GM18858 (cell line): Measurements from ENCODE around the gene HAGH.

ENCODE experiments used
- ATAC-seq: cut with Tn5 transposase; IDR thresholded peaks from one replicate; pipeline ENCODE4 v1.9.1; 2021; ENCODE audit not compliant: unreplicated experiment

HAGH gene

DNA sequence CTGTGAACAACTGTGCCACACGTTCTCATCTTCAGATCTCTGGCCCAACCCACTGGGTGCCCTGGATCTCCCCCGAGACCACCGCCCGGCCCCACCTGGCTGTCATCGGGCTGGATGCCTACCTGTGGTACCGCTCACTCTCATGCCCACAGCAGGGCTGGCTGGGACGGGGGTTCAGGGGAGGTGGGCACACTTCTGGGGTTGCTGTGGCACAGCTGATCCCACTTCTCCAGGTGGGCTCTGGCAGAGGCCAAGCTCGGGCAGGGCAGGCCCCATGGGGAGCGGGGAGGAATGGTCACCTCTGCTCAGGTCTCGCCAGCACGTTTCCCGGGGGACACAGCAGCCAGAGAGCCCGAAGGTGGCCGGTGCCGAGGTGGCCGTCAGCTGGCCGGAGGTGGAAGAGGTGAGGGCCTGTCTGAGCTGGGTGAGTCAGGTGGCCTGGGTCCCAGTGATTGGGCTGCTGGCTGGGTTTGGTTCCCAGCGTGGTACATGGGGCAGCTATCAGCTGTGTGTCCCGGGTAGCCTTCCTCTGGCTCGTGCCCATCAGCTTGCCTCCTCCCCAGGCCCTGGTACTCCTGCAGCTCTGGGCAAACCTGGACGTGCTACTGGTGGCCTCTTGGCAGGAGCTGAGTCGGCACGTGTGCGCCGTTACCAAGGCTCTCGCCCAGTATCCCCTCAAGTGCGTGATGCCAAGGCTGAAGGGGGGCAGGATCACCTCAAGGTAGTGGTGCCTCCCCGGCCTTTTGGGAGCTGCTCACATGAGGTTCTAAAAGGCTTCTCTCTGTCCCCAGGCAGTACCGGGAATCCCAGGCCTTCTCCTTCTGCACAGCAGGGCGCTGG is 51.4 kb downstream of the HAGH start:
- ATAC-seq = no peak

DNA sequence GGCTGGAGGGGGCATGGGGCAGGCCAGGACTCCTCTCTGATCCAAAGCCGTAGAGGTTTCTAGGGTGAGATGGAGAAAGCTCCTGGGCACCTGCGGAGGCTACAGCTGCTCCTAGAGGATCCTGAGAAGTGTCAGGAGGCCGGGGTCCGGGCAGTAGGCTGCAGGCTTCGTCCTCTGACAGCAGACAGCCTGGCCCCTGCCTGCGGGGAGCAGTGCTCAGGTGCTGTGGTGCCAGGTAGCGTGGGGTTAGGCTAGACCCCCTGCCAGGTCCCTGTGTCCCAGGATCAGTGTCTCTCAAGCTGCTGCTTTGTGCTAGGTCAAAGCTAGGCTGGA is 52.2 kb downstream of the HAGH start:
- ATAC-seq = no peak

DNA sequence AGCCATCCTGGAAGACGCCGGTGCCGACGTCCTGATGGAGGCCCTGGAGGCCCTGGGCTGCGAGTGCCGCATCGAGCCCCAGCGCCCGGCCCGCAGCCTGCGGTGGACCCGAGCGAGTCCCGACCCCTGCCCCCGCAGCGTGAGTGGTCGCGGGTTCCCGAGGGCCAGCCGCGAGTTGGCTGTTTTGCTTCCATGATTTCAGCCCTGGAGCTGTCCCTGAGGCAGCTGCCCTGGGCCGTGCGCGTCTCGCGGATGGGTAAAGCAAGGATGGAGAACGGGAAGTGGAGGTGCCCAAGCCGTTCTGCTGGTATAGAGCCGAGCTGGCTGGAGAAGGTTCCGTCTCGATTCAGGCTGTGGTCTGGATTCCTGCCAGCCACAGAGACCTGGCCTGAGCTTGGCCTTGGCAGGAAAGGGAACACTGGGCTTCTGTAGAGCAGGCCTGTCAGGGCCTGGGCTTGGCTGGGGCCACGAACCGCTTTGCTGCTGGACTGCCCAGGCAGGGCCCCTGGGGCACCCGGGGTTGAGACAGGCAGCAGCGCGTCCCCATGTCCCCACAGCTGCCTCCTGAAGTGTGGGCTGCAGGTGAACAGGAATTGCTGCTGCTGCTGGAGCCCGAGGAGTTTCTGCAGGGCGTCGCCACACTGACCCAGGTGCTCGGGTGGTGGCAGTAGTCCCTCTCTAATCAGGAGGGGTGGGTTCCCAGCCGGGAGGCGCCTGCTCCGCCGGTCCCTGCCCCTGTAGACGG is 52.8 kb downstream of the HAGH start:
- ATAC-seq = no peak

DNA sequence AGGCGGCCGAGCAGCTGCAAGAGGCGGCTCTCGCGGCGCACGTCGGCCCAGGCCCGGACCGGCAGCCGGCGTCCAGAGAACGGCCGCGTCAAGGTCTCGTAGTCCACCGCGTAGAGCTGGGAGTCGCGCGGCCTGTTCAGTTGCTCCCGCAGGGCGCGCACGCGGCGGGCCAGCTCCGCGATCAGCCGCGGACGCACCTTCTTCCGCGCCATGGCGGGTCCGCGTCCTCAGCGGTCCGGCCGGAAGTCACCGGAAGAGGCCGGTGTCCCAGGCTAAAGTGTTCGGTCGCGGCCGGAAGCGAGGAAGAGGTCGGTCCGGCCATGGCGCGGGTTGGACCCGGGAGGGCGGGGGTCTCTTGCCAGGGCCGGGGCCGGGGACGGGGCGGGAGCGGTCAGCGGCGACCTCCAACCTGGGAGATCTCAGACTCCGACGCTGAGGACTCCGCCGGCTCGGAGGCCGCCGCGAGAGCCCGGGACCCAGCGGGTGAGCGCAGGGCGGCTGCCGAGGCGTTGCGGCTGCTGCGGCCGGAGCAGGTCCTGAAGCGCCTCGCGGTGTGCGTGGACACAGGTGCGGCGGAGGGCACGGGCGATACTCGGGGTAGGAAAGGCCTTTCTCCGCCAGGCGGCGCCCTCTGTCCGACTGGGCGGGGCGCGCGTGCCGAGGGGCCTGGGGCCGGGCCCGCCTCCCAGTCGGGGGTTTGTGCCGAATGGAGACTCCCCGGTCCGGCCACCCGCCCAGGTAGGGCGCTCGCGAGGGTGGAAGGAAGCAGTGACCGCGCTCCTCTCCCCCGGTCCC is 53.5 kb downstream of the HAGH start, which contains the start of gene MRPS34:
MRPS34 (minus strand) TSS at position 227 of the 795 bp plus-strand sequence; CDS start at position 212, 15 bp downstream.
- ATAC-seq = no peak

DNA sequence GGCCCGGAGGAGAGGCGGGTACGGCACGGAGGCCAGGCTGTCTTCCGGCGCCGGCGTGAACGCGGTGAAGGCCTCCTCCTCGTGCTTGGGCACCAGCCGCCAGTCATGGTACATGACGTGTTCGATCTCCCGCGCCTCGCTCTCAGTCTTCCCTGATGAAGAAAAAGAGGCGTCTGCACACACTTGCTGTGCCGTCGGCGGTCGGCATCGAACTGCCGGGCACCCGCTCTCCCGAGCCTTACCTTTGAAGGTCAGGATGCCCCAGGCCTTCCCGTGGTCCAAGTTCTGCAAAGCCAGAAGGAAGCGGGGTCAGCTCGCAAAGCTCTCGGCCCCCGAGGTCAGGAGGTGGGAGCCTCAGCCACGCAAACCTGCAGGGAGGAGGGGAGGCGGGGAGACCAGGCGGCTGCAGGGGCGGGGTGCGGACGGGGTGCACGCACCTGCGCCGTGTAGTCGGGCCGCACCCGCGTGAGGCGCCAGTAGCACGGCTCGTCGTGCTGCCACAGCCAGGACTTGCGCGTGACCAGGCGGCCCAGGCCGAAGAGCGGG is 54.2 kb downstream of the HAGH start, which contains the start of gene EME2:
EME2 (plus strand) TSS at position 449 of the 546 bp plus-strand sequence. CDS start 418 bp downstream, outside the sequence.
- no peak for ATAC-seq

DNA sequence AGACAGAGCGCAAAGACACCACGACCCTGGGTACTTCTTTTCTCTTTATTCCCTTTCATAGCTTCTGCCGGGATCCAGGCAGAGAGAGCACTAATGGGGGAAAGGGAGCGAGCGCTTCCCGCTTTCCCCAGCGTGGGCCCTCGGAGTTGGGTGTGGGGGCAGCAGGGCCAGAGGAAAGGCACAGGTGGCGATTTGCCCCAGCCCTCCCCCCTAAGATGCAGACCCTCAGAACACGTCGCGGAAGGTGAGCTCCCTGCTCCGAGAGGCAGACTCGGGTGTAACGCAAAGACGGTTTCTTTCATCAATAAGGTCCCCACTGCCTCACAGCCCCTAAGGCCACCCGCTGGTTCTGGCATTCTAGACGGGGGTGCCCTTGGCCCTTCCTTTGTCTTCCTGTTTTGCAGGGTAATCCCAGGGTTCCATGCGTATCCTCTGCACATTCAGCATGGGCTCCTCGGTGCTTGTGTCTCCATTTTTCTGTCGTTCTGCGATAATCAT is 54.7 kb downstream of the HAGH start:
- no peak for ATAC-seq

DNA sequence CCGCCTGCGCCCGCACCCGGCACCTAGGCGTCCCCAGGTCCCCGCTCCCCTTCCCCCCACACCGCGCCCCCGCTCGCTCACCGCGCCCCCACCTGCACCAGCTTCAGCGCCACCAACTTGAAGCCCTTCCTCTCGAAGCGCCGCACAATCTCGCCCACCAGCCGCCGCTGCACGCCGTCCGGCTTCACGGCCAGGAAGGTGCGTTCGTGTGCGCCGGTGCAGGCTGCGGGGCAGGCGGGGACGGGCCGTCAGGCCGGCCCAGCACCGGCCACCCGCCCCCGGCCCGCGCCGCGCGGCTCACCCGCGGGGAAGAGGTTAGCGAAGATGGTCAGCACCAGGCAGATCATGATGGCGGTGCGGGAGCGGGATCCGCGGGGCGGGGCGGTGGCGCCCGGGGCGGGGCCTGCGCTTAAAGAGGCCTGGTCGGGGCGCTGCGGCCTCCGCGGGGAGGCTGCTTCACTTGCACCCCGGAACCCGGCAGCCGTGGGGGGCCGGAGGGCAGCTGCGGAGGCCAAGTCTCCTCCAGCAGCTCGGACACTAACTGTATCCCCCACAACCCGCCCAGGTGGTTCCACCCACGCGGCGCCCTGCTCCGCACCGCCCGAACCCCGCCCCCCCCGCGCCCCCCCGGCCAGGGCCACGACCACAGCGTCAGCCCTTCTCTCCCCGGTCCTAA is 55.3 kb downstream of the HAGH start, which contains the start of gene NME3:
NME3 (minus strand) TSS at position 356 of the 676 bp plus-strand sequence; CDS start at position 347, 9 bp downstream.
- no peak for ATAC-seq

DNA sequence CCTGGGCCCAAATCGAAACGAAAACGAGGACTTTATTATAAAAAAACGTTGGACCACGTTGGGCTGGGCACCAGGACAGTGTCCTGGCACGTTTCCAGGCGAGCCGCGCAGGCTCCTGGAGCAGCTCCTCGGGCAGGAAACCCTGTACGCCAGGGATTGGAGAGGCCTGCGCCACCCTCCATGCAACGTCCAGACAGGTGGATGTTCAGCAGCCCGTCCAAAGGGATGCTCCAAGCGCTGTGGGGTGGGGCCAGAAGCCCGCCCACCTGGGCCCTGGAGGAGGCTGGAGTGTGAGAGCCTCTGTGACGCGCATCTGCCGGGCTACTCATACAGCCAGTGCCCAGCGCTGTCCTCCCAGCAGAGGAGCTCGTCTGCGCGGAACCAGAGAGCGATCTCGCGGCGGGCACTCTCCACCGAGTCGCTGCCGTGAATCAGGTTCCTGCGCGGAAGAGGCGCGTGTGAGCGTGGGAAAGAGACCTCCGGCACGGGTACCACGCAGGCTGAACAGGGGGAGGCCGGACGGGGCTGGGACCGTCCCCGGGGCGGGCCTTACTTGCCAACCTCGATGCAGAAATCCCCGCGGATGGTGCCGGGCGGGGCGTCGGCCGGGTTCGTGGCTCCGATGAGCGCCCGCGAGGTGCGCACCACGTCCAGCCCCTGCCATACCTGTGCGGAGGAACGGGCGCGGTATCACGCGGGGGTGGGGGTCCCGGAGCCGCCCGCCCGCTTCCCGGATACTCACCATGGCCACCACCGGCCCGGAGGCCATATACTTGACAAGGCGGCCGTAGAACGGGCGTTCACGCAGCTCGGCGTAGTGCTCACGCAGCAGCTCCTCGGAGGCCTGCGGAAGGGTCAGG is 56.1 kb downstream of the HAGH start:
- ATAC-seq = no peak

DNA sequence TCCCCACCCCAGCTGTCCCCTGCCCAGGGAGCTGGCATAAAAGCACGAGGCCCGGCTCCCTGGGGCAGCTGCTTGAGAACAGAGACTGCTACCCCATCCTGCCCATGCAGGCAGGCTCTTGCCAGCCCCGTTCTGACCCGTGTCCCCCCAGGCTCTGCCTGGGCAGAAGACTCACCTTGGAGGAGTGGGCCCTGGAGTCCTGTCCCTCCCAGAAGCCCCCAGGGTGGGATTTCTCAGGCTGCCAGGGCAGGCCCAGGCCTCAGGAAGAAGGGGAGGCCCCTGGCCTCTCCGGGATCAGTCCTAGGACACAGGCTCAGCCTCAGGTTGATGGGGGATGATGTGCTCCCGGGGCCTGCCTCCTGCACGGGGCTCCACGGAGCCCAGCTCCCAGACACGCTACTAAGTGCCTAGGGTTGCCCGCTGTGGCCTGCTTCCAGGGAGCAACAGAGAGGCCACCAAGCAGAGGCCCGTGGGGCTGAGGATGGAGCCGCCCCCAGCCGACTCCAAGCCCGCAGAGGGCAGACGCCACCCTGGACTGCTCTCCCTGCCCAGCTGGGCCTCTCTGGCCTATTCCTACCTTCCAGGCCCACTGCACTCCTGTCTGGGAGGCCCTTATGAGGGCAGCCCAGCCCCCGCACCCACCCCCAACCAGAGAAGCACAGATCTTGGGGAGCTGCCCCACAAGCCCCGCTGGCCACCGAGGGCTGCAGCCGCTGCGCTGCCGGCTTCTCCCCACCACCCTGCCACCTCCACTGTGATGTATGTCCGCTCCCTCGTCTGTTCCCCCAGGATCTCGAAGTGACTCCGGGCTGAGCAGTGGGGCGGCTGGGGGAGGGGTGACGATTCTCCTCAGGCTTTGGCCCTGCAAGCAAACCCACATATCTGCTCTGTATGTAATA is 57.0 kb downstream of the HAGH start:
- ATAC-seq = no peak

DNA sequence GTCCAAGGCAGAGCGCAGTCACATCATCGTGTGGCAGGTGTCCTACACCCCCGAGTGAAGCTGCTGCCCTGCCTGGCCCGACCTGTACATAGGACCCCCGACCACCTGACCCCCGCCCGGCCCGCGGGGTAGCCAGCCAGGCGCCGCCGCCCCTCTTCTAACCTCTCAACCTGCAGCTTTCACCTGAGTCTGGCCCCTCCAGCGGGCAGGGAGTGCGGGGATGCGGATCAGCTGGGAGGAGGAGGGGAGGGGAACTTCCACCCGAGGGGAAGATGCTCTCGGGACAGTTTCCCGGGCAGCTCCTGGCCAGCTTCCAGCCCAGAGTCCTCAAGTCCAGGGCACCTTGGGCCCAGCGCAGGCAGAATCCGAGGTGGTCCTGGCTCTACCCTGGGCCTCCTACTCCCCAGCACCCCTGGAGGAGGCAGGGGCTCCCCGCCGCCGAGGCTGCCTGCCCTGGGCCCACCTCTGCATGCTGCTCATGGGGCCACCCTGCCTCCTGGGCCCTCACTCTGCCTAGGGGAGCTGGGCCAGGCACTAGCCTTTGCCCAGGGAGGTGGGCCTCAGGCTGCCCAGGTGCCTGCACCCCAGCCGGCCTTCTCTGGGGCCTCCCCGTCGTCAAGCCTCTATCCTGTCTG is 57.7 kb downstream of the HAGH start:
- no peak for ATAC-seq

DNA sequence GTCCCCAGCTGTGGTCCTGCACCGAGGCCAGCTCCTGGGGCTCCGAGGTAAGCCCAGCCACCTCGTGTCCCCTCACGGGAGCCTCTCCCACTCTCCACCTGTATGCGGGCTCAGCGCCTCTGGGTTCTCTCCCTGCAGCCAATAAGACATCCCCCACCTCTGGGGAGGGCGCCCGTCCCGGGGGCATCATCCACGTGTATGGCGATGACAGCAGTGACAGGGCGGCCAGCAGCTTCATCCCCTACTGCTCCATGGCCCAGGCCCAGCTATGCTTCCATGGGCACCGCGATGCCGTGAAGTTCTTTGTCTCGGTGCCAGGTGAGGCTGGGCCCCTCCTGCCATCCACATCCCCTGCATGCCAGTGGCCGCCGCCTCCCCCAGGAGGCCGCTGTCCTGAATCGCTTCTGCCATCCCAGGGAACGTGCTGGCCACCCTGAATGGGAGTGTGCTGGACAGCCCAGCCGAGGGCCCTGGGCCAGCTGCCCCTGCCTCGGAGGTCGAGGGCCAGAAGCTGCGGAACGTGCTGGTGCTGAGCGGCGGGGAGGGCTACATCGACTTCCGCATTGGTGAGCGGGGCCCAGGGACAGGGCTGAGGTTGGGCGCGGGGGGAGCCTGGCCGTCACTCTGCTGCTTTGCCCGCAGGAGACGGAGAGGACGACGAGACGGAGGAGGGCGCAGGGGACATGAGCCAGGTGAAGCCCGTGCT is 58.4 kb downstream of the HAGH start:
- no peak for ATAC-seq

DNA sequence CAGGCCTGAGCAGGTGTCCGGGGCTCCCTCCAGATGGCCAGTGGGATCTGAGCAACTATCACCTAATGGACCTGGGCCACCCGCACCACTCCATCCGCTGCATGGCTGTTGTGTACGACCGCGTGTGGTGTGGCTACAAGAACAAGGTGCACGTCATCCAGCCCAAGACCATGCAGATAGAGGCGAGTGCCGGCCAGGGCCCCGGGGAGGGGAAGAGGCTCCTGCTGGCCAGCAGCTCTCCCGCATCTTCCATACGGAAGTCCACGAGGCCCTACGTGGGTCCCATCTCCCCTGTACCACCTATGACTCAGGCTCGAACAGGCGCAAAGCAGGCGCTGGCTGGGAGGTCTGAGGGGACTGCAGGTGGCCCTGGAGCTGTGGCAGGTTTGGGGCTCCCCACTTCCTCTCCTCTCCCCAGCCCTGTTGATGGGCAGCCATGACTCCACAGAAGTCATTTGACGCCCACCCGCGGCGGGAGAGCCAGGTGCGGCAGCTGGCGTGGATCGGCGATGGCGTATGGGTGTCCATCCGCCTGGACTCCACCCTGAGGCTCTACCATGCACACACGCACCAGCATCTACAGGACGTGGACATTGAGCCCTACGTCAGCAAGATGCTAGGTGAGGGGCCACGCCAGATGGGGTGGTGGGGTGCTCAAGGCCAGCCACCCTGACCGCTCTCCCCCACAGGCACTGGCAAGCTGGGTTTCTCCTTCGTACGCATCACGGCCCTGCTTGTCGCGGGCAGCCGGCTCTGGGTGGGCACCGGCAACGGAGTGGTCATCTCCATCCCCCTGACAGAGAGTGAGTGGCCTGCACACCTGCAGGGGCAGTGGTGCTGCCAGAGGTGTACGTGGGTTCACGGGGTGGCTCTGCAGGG is 59.3 kb downstream of the HAGH start:
- no peak for ATAC-seq

DNA sequence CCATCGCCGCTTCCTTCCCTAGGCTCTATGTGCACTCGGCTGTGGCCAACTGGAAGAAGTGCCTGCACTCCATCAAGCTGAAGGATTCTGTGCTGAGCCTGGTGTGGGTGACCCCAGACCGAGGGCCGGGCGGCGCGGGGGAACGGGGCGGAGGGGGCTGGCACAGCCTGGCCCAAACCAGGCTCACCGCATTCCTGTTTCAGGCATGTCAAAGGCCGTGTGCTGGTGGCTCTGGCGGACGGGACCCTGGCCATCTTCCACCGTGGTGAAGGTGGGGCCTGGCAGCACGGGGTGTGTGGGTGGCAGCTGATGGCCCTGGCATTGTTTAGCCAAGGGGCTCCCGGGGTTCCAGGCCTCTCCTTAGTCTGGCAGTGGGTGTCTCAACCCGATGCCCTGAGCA is 59.9 kb downstream of the HAGH start:
- no peak for ATAC-seq

DNA sequence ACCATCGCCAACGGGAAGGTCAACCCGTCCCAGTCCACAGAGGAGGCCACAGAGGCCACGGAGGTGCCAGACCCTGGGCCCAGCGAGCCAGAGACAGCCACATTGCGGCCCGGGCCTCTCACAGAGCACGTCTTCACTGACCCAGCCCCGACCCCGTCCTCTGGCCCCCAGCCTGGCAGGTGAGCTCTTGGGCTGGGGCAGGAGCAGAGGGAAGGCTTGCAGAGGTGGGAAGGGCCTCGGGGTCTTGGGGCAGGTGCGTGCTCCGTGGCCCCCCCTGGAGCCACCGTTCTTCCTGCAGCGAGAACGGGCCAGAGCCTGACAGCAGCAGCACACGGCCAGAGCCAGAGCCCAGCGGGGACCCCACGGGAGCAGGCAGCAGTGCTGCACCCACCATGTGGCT is 60.4 kb downstream of the HAGH start:
- no peak for ATAC-seq

DNA sequence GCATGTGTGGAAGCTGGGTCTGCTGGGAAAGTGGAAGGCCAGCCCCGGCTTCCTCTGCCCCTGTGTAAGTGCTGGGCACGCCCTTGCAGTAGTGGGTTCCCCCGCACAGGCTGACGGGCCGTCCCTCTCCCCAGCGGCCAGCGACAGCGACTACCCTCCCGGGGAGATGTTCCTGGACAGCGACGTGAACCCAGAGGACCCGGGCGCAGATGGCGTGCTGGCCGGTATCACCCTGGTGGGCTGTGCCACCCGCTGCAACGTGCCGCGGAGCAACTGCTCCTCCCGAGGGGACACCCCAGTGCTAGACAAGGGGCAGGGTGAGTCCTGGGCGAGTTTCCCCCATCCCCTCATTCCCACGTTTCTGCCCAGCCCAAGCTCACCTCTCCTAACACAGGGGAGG is 60.8 kb downstream of the HAGH start:
- no peak for ATAC-seq

DNA sequence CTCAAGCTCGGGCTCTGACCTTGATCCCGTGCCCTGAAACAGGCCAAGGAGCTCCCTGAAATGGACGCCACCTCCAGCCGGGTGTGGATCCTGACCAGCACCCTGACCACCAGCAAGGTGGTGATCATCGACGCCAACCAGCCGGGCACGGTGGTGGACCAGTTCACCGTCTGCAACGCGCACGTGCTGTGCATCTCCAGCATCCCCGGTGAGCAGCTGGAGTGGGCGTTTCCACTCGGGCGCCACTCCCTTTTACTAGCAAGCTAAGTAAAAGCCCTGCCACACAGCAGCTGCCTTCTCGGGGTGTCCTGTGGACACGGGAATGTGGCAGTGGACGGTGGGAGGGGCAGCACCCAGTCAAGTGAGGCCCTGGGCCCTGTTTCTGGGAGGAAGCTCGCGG is 61.7 kb downstream of the HAGH start:
- ATAC-seq = no peak
